Lung (tissue), 12 donors: ENCODE data around the gene SESN1. TPM values are rescaled to one million over a fixed set of nuclear protein-coding genes. Genes with fewer than 3 reads are reported as not detected.
A peak's percentile ranks its signal among the peaks of the same experiment; 100 is the strongest.

Source experiments
- ATAC-seq: fragments of 200-7000 bp; cut with Tn5 transposase; one replicate; pipeline ENCODE4 v1.9.1; 2020; ENCODE audit warnings: moderate number of reproducible peaks; ENCODE audit not compliant: insufficient read depth, low FRiP score
- DNase-seq, 3 donors: peaks; one replicate each; pipeline ENCODE4 v3.0.0-alpha.2; 2013 to 2017
- H3K27ac ChIP-seq, 2 donors: one replicate each; pipeline ENCODE4 v1.5.1; 2013; ENCODE audit warnings: mild to moderate bottlenecking in 2 of 2, moderate library complexity in 2 of 2, control low read depth in 1 of 2, inconsistent platforms in 1 of 2, low read depth in 1 of 2, low read length in 1 of 2
- H3K27me3 ChIP-seq, 3 donors: one replicate each; pipeline ENCODE4 v1.5.1; 2013; ENCODE audit warnings: low read length in 2 of 3; ENCODE audit not compliant: control insufficient read depth in 3 of 3, insufficient read depth in 3 of 3
- H3K36me3 ChIP-seq, 4 donors: one replicate each; pipeline ENCODE4 v1.5.1; 2013; ENCODE audit warnings: low read length in 4 of 4, mild to moderate bottlenecking in 1 of 4, moderate library complexity in 1 of 4; ENCODE audit not compliant: control insufficient read depth in 4 of 4, insufficient read depth in 4 of 4
- H3K4me1 ChIP-seq, 5 donors: one replicate each; pipeline ENCODE4 v1.5.1; 2013; ENCODE audit warnings: low read length in 5 of 5, mild to moderate bottlenecking in 2 of 5, moderate library complexity in 1 of 5; ENCODE audit not compliant: control insufficient read depth in 5 of 5, insufficient read depth in 5 of 5
- H3K4me3 ChIP-seq: one replicate; pipeline ENCODE4 v1.5.1; 2013; ENCODE audit warnings: mild to moderate bottlenecking, control low read depth, moderate library complexity
- H3K9ac ChIP-seq, 2 donors: one replicate each; pipeline ENCODE4 v1.5.1; 2013; ENCODE audit warnings: low read length in 2 of 2, control low read depth in 1 of 2; ENCODE audit not compliant: insufficient read depth in 1 of 2
- H3K9me3 ChIP-seq, 4 donors: one replicate each; pipeline ENCODE4 v1.5.1; 2013; ENCODE audit warnings: low read length in 3 of 4, mild to moderate bottlenecking in 1 of 4, moderate library complexity in 1 of 4; ENCODE audit not compliant: control insufficient read depth in 4 of 4, insufficient read depth in 3 of 4
- CTCF ChIP-seq: IDR thresholded peaks from 2 replicates; pipeline ENCODE4 v1.5.1; 2012; ENCODE audit warnings: mild to moderate bottlenecking; ENCODE audit errors: control extremely low read depth, extremely low read depth
- WGBS, 2 donors: extraction: QIAGEN DNeasy Blood & Tissue Kit; methylation state at CpG; one replicate each; pipeline ENCODE4 v1.1.7; 2013; 5-methylcytosine and 5-hydroxymethylcytosine counted together
- polyA plus RNA-seq, 2 donors: library from polyadenylated mRNA; stranded (reverse); fragments of 200-250 nt; gene quantifications; one replicate each; pipeline ENCODE4 v1.2.1, GENCODE V29; 2013
- total RNA-seq, 2 donors: library from RNA; depleted of rRNA in 1 of 2; stranded (reverse); fragments of >200 nt in 1 of 2; gene quantifications; one replicate each; pipeline ENCODE4 v1.2.1, GENCODE V29; 2014 to 2021
- donor health status: control.
- donor health status: control.
- donor health status: Bipolar disorder and iron deficiency.
- donor health status: healthy.
- donor health status: DM: yes; HTN: yes; CAD: no.

SESN1 gene
- total and polyA plus RNA-seq, 4 donors = 12.9 to 69.8 (median 21.0) TPM

GRCh38 chr6:108989700-108990099 is 104.9 kb downstream of the SESN1 start:
- no peak for TF ChIP-seq CTCF
- H3K27me3 ChIP-seq = no peaks in the 10 kb centered on the region
- H3K9me3 ChIP-seq = no peaks in the 10 kb centered on the region
- peak overlapping the region in 1 of 2 donors; percentile 21 for H3K27ac ChIP-seq
- peaks cover 0 to 8% (median 0%) of the 10 kb centered on the region in 5 donors for H3K4me1 ChIP-seq
- H3K36me3 ChIP-seq = peaks cover 22 to 44% (median 29%) of the 10 kb centered on the region in 4 donors
- DNase-seq (peak in 1 of 3 donors; percentile 34), ATAC-seq (no peak)
- WGBS, 2 donors = 76 to 94% methylated on average over 3 of the region's 3 CpGs
- H3K9ac ChIP-seq = no peak overlapping the region
- no peak overlapping the region for H3K4me3 ChIP-seq

- DNase-seq = no peak
- ATAC-seq = no peak
- no peaks in the 10 kb centered on the region for H3K9me3 ChIP-seq
- no peak overlapping the region for H3K9ac ChIP-seq
- H3K4me1 ChIP-seq = peaks cover 0 to 8% (median 0%) of the 10 kb centered on the region in 5 donors
- H3K36me3 ChIP-seq = peaks cover 21 to 44% (median 30%) of the 10 kb centered on the region in 4 donors
- H3K27me3 ChIP-seq = no peaks in the 10 kb centered on the region
- no peak for TF ChIP-seq CTCF
- peak overlapping the region in 1 of 2 donors; percentile 42 for H3K27ac ChIP-seq
- H3K4me3 ChIP-seq = no peak overlapping the region
- 84 to 92% methylated on average over 5 of the region's 5 CpGs for WGBS, 2 donors
Measured at GRCh38 chr6:108988765-108989164, 105.9 kb downstream of the SESN1 start.

- Histone ChIP-seq H3K27ac (peak overlapping the region in 1 of 2 donors; percentile 41), H3K27me3 (no peaks in the 10 kb centered on the region), H3K9ac (no peak overlapping the region), H3K9me3 (no peaks in the 10 kb centered on the region), H3K36me3 (peaks cover 21 to 43% (median 30%) of the 10 kb centered on the region in 4 donors), H3K4me1 (peaks cover 0 to 8% (median 0%) of the 10 kb centered on the region in 5 donors), H3K4me3 (no peak overlapping the region)
- WGBS, 2 donors = 76 to 91% methylated on average over 3 of the region's 3 CpGs
- DNase-seq (peak in 2 of 3 donors; percentile 50 to 63), ATAC-seq (peak; percentile 72)
- no peak for TF ChIP-seq CTCF
Measured at GRCh38 chr6:108988296-108988695, 106.3 kb downstream of the SESN1 start.

- no peak for TF ChIP-seq CTCF
- no peak for DNase-seq
- H3K9me3 ChIP-seq = no peaks in the 10 kb centered on the region
- ATAC-seq = no peak
- H3K4me1 ChIP-seq = peaks cover 0 to 8% (median 0%) of the 10 kb centered on the region in 5 donors
- H3K36me3 ChIP-seq = peaks cover 20 to 41% (median 30%) of the 10 kb centered on the region in 4 donors
- H3K27ac ChIP-seq = no peak overlapping the region
- no peak overlapping the region for H3K4me3 ChIP-seq
- H3K27me3 ChIP-seq = no peaks in the 10 kb centered on the region
- no peak overlapping the region for H3K9ac ChIP-seq
Measured at GRCh38 chr6:108987156-108987555, 107.5 kb downstream of the SESN1 start.
